ENCODE data around the gene DAPP1.

Gene DAPP1

DNA sequence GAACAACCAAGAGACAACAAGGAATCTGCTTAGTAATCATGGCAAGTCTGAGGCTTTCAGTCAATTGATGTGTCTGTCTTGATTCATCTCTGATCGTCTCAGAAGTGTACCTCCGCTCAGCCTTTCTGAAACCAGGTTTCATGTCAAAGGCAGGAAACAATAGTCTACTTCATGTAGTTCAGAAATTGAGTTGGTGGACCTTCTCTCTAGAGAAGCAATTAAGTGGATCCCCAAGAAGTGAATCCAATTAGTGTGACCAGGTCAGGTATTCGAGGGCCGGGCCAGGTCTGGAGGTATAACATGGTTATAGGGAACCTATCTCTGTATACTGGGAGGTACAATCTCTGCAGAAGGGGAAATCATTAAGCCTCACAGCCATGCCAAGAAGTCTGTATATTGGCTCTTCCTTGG, 32.0 kb downstream of the DAPP1 start:
- no peak for DNase-seq (ENCODE audit: low read depth)
- TF ChIP-seq, protein P1, sequence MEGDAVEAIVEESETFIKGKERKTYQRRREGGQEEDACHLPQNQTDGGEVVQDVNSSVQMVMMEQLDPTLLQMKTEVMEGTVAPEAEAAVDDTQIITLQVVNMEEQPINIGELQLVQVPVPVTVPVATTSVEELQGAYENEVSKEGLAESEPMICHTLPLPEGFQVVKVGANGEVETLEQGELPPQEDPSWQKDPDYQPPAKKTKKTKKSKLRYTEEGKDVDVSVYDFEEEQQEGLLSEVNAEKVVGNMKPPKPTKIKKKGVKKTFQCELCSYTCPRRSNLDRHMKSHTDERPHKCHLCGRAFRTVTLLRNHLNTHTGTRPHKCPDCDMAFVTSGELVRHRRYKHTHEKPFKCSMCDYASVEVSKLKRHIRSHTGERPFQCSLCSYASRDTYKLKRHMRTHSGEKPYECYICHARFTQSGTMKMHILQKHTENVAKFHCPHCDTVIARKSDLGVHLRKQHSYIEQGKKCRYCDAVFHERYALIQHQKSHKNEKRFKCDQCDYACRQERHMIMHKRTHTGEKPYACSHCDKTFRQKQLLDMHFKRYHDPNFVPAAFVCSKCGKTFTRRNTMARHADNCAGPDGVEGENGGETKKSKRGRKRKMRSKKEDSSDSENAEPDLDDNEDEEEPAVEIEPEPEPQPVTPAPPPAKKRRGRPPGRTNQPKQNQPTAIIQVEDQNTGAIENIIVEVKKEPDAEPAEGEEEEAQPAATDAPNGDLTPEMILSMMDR (IDR thresholded peaks at IDR 0.05; ENCODE audit: insufficient read depth, low read depth, low read length, missing control alignments) = no peak
- H3K4me3 ChIP-seq (ENCODE audit: low read length) = no peak overlapping the region

DNA sequence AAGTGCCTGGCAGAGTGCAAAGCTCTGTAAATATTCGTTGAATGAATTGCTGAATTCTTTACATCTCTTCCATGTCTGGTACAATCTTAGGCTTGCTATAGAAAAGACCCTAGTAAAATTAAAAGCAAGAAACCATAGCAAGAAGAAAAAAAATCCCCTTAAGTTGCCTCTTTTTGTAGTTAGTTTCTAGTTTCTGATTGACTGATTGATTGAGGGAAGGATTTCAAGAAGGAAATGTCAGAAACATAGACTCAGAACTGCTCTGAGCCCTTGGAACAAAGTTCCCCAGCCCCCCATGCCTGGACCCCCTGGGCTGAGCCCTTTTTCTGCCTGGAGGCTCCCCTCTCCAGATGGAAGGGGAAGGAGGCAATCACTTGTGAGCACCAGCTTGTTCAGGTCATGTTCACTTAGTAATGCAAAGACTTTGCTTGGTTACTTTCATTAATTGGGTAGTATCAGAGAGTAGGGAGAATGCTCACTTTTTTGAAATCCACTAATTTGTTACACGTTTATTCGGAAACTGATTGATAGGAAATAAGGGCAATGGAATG, 35.6 kb downstream of the DAPP1 start:
- H3K4me3 ChIP-seq (ENCODE audit: low read length) = no peak overlapping the region
- TF ChIP-seq, protein P1 (IDR thresholded peaks at IDR 0.05; ENCODE audit: insufficient read depth, low read depth, low read length, missing control alignments) = no peak
- DNase-seq (ENCODE audit: low read depth) = no peak

DNA sequence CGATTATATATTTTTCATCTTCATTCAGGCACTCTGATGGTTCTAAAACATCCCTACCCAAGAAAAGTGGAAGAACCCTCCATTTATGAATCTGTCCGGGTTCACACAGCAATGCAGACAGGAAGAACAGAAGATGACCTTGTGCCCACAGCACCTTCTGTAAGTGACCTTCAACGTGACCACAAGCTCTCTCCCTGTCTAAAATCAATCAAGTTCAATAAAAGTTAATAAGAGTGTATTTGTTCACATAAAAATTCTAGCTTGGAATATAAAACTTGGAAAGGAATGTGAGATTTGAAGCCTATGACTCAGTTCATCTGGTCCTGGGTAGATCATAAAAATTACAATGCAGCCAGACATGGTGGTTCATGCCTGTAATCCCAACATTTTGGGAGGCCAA, 36.6 kb downstream of the DAPP1 start:
- H3K4me3 ChIP-seq (ENCODE audit: low read length) = no peak overlapping the region
- TF ChIP-seq, protein P1 (IDR thresholded peaks at IDR 0.05; ENCODE audit: insufficient read depth, low read depth, low read length, missing control alignments) = no peak
- DNase-seq (ENCODE audit: low read depth) = no peak

DNA sequence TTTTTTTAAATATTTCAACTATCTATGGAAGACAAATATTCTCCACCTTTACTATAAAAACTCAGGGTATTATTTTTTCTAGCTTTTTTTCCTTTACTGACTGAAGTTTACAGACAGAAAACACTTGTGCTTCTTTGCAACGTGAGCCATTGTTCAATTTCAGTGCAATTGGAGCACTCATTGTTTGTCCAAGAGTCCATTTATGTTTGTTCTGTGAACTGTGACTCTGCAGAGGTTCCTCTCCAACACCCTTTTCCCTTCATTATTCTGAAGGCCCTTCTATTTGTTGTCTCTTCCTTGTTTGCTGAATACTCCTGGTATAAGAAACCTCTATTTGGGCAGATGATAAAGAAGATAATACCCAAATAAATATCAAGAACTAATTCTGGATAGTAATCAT, 37.4 kb downstream of the DAPP1 start:
- H3K4me3 ChIP-seq (ENCODE audit: low read length) = no peak overlapping the region
- no peak for DNase-seq (ENCODE audit: low read depth)
- TF ChIP-seq, protein P1 (IDR thresholded peaks at IDR 0.05; ENCODE audit: insufficient read depth, low read depth, low read length, missing control alignments) = no peak

DNA sequence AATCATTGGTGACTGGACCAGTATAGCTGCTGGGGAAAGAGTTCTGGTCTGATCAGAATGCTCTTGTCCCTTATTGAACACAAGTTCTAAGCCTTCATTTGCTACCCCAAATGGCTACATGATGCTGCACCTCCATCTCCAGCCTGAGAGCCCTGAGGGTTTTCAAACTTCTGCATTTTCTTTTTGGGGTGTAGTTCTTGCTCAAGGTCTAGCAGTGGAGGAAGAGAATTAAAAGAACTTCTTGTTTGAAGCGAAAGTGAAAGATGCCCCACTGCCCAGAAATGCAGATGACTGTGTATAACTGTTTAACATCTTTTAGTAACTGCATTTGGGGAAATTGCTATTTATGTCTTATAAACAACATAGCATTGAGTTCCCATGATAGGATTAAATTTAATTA, 39.1 kb downstream of the DAPP1 start:
- TF ChIP-seq, protein P1 (IDR thresholded peaks at IDR 0.05; ENCODE audit: insufficient read depth, low read depth, low read length, missing control alignments) = no peak
- no peak for DNase-seq (ENCODE audit: low read depth)
- no peak overlapping the region for H3K4me3 ChIP-seq (ENCODE audit: low read length)

DNA sequence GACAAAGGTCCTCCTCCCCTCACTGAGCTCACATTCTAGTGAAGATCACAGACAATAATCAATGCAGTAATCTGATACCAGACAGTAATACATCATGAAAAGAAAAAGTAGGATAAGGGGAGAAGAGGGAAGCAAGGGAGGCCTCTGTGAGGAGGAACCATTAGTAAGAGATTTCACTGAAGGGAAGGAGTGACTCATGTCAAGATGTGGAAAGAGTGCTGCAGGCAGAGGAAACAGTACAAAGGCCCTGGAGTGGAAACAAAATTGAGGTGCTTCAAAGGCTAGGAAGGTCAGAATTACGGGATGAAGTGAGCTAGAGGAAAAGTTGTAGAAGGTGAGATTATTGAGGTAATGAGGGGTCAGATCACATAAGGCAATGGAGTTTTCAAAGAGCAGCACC, 39.5 kb downstream of the DAPP1 start:
- TF ChIP-seq, protein P1 (IDR thresholded peaks at IDR 0.05; ENCODE audit: insufficient read depth, low read depth, low read length, missing control alignments) = no peak
- DNase-seq (ENCODE audit: low read depth) = peak; percentile 85
- H3K4me3 ChIP-seq (ENCODE audit: low read length) = no peak overlapping the region

DNA sequence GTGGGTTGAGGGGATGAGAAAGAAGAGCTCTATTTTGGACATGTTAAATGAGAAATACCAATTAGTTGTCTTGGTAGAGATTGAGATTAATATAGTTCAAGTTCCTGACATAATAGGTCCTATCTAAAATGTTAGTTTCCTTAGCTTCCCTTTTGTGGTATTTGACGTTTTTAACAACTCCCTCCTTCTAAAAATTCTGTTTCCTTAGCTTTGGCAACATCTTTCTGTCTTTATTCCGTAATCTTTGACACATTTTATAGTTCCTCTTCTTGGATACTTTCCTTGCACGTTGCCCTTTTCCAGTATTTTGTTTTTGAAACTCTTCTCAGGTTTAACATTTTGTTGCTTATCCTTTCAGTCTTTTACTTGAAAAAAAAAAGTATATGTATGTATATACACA, 40.7 kb downstream of the DAPP1 start:
- no peak overlapping the region for H3K4me3 ChIP-seq (ENCODE audit: low read length)
- no peak for DNase-seq (ENCODE audit: low read depth)
- TF ChIP-seq, protein P1 (IDR thresholded peaks at IDR 0.05; ENCODE audit: insufficient read depth, low read depth, low read length, missing control alignments) = no peak

All from epithelial cell of esophagus (primary cell).